ENCODE measurements around the gene TMEM108.

- TF ChIP-seq CTCF (IDR thresholded peaks at IDR 0.05) (no peak), POLR2A (IDR thresholded peaks at IDR 0.05) (no peak)
Observed at GRCh38 chr3:133192967-133193366, 154.8 kb downstream of the TMEM108 start.
